SU-DHL-6 (cell line): Measurements from ENCODE around the gene CHRD.

Source experiments
- H2AFZ ChIP-seq: fragments of 200-600 bp; sonication (generic); 2 replicates; pipeline ENCODE4 v1.6.1; 2014; ENCODE audit warnings: low read depth, mild to moderate bottlenecking, moderate library complexity, mixed read lengths, antibody characterized with exemption, low read length; ENCODE audit not compliant: severe bottlenecking
- H3F3A ChIP-seq: fragments of 200-600 bp; shearing (Covaris generic); 2 replicates; pipeline ENCODE4 v1.6.0; 2016; ENCODE audit warnings: antibody characterized with exemption, mild to moderate bottlenecking; ENCODE audit not compliant: insufficient read depth
- H3K27ac ChIP-seq: fragments of 200-600 bp; sonication (generic); 2 replicates; pipeline ENCODE4 v1.5.1; 2016; ENCODE audit warnings: low read depth, mild to moderate bottlenecking, low read length, moderate library complexity, mixed read lengths
- H3K27me3 ChIP-seq: fragments of 200-600 bp; sonication (generic), shearing (Covaris generic); 2 replicates; pipeline ENCODE4 v1.6.0; 2014; ENCODE audit warnings: mild to moderate bottlenecking, low read length
- H3K36me3 ChIP-seq: fragments of 200-600 bp; sonication (generic); 2 replicates; pipeline ENCODE4 v1.6.1; 2014; ENCODE audit warnings: mild to moderate bottlenecking, low read length, mixed read lengths
- H3K4me2 ChIP-seq: fragments of 300-600, 200-600 bp; shearing (Covaris generic), sonication (generic); 2 replicates; pipeline ENCODE4 v1.6.0; 2014; ENCODE audit warnings: low read length, low read depth, mild to moderate bottlenecking; ENCODE audit not compliant: poor library complexity, severe bottlenecking
- H3K4me3 ChIP-seq: fragments of 200-600 bp; sonication (generic); 2 replicates; pipeline ENCODE4 v1.5.1; 2014; ENCODE audit warnings: antibody characterized with exemption, low read length, mild to moderate bottlenecking, mixed read lengths; ENCODE audit not compliant: insufficient read depth, poor library complexity, severe bottlenecking
- H3K79me2 ChIP-seq: fragments of 200-600 bp; sonication (generic); 2 replicates; pipeline ENCODE4 v1.6.1; 2014; ENCODE audit warnings: mild to moderate bottlenecking, low read length, moderate library complexity; ENCODE audit not compliant: insufficient read depth
- H3K9ac ChIP-seq: fragments of 200-600 bp; sonication (generic); 2 replicates; pipeline ENCODE4 v1.7.0; 2014; ENCODE audit warnings: mild to moderate bottlenecking, low read length
- H3K9me2 ChIP-seq: fragments of 200-600 bp; sonication (generic); replicated peaks from 2 replicates; pipeline ENCODE4 v1.6.1; 2014; ENCODE audit warnings: low read length; ENCODE audit not compliant: insufficient read depth
- H3K9me3 ChIP-seq: fragments of 200-600 bp; sonication (generic); 2 replicates; pipeline ENCODE4 v1.6.1; 2014; ENCODE audit warnings: low read length, mixed read lengths; ENCODE audit not compliant: insufficient read depth
- H4K20me1 ChIP-seq: fragments of 200-600 bp; sonication (generic); 2 replicates; pipeline ENCODE4 v1.6.1; 2014; ENCODE audit warnings: low read depth, mild to moderate bottlenecking, antibody characterized with exemption, low read length, moderate library complexity, mixed read lengths
- EZH2phosphoT487 ChIP-seq: fragments of 200-600 bp; sonication (generic), shearing (Covaris generic); conservative IDR thresholded peaks from 2 replicates; pipeline ENCODE4 v1.6.1; 2018; ENCODE audit warnings: mild to moderate bottlenecking, antibody characterized with exemption, low read length, moderate library complexity, mixed read lengths
- TF ChIP-seq, protein P1 (sequence below): fragments of 200-600 bp; sonication (generic); IDR thresholded peaks from one replicate; pipeline ENCODE4 v1.5.1; 2017; ENCODE audit warnings: antibody characterized with exemption, mild to moderate bottlenecking, low read length, moderate library complexity; ENCODE audit not compliant: insufficient read depth, poor library complexity, severe bottlenecking

Gene CHRD

DNA sequence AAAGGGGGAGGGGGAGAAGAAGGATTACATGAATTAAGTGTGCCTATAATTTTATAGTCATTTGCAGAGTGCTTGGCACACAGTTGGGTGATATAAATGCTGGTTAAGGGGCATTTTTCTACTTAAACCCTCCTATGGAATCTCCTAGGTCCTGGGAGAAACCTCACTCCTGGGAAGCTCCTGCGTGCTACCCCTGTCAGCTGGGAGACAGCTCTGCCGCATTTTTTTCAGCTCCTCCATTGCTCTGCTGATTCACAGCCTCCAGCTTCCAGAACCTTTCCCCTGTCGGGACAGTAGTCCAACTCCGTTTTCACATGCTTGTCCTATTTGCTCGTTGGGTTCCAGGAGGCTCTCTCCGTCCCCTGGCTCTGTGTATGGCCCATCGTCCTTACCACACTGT is 59.2 kb downstream of the CHRD start:
- TF ChIP-seq, protein P1, sequence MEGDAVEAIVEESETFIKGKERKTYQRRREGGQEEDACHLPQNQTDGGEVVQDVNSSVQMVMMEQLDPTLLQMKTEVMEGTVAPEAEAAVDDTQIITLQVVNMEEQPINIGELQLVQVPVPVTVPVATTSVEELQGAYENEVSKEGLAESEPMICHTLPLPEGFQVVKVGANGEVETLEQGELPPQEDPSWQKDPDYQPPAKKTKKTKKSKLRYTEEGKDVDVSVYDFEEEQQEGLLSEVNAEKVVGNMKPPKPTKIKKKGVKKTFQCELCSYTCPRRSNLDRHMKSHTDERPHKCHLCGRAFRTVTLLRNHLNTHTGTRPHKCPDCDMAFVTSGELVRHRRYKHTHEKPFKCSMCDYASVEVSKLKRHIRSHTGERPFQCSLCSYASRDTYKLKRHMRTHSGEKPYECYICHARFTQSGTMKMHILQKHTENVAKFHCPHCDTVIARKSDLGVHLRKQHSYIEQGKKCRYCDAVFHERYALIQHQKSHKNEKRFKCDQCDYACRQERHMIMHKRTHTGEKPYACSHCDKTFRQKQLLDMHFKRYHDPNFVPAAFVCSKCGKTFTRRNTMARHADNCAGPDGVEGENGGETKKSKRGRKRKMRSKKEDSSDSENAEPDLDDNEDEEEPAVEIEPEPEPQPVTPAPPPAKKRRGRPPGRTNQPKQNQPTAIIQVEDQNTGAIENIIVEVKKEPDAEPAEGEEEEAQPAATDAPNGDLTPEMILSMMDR = no peak
- no peak for TF ChIP-seq EZH2phosphoT487
- H2AFZ ChIP-seq = no peak overlapping the region
- H3K9me2 ChIP-seq = no peaks in the 10 kb centered on the region
- H3F3A ChIP-seq = no peaks in the 10 kb centered on the region
- no peaks in the 10 kb centered on the region for H4K20me1 ChIP-seq
- H3K27me3 ChIP-seq = no peaks in the 10 kb centered on the region
- no peak overlapping the region for H3K4me2 ChIP-seq
- H3K79me2 ChIP-seq = no peaks in the 10 kb centered on the region
- no peak overlapping the region for H3K27ac ChIP-seq
- no peaks in the 10 kb centered on the region for H3K36me3 ChIP-seq
- H3K4me3 ChIP-seq = no peak overlapping the region
- no peaks in the 10 kb centered on the region for H3K9me3 ChIP-seq
- H3K9ac ChIP-seq = no peak overlapping the region
